IMR-90 (cell line): Measurements from ENCODE around the gene GNG12. TPM values are rescaled to one million over a fixed set of nuclear protein-coding genes. Genes with fewer than 3 reads are reported as not detected.

Experiments
- ATAC-seq: fragments of 200-7000 bp; cut with Tn5 transposase; 2 replicates; pipeline ENCODE4 v1.9.1; 2020; ENCODE audit warnings: low read depth, mild to moderate bottlenecking, moderate library complexity
- BruUV-seq: library from RNA; stranded (reverse); fragments of 400-500 nt; replicated peaks from 2 replicates; lab custom pipeline; 2021; lab: Mats Ljungman, UMichigan
- CTCF ChIA-PET: fragments of 300-600 bp; formaldehyde crosslinking; extraction: SDS; loops from one replicate; lab custom pipeline; 2021; ENCODE audit warnings: antibody characterized with exemption; lab: Yijun Ruan, JAX
- POLR2A ChIA-PET: fragments of 300-600 bp; sonication (Branson Sonifier 250); formaldehyde crosslinking; loops from one replicate; lab custom pipeline; 2022; ENCODE audit warnings: antibody characterized with exemption; ENCODE audit not compliant: unreplicated experiment; lab: Charles Lee
- DNase-seq: peaks from one replicate; pipeline ENCODE4 v3.0.0; 2013
- H2AFZ ChIP-seq: replicated peaks from 2 replicates; pipeline ENCODE3; 2013; ENCODE audit warnings: low read length, mild to moderate bottlenecking; ENCODE audit not compliant: poor library complexity
- H2AK5ac ChIP-seq: 2 replicates; pipeline ENCODE4 v1.6.1; 2013; ENCODE audit warnings: low read depth, low read length, inconsistent platforms
- H2AK9ac ChIP-seq: replicated peaks from 2 replicates; pipeline ENCODE3; 2013; ENCODE audit warnings: mild to moderate bottlenecking, low read depth, low read length, moderate library complexity; ENCODE audit not compliant: poor library complexity
- H2BK120ac ChIP-seq: 2 replicates; pipeline ENCODE4 v1.6.1; 2013; ENCODE audit warnings: low read depth, low read length, inconsistent platforms
- H2BK15ac ChIP-seq: 3 replicates; pipeline ENCODE4 v1.6.1; 2013; ENCODE audit warnings: low read depth, low read length, inconsistent platforms
- H2BK20ac ChIP-seq: 2 replicates; pipeline ENCODE4 v1.6.1; 2013; ENCODE audit warnings: low read depth, mild to moderate bottlenecking, inconsistent platforms, low read length, moderate library complexity
- H2BK5ac ChIP-seq: 2 replicates; pipeline ENCODE4 v1.6.1; 2013; ENCODE audit warnings: mild to moderate bottlenecking, low read depth, low read length, inconsistent platforms; ENCODE audit not compliant: poor library complexity, severe bottlenecking
- H3K14ac ChIP-seq: replicated peaks from 2 replicates; pipeline ENCODE4 v1.6.1; 2013; ENCODE audit warnings: low read depth, low read length, inconsistent platforms
- H3K18ac ChIP-seq: 2 replicates; pipeline ENCODE4 v1.6.1; 2013; ENCODE audit warnings: low read depth, low read length, control low read depth
- H3K23ac ChIP-seq: 2 replicates; pipeline ENCODE4 v1.6.1; 2013; ENCODE audit warnings: low read depth, low read length, inconsistent platforms
- H3K27ac ChIP-seq: 2 replicates; pipeline ENCODE4 v1.5.1; 2013; ENCODE audit warnings: mild to moderate bottlenecking, control low read depth, low read length; ENCODE audit not compliant: insufficient read depth
- H3K27me3 ChIP-seq: 2 replicates; pipeline ENCODE4 v1.6.1; 2013; ENCODE audit warnings: low read length; ENCODE audit not compliant: control insufficient read depth, insufficient read depth
- H3K36me3 ChIP-seq: 2 replicates; pipeline ENCODE4 v1.6.1; 2013; ENCODE audit warnings: low read length, mixed read lengths; ENCODE audit not compliant: control insufficient read depth, insufficient read depth
- H3K4ac ChIP-seq: 2 replicates; pipeline ENCODE4 v1.6.1; 2013; ENCODE audit warnings: low read depth, low read length, inconsistent platforms
- H3K4me1 ChIP-seq: 2 replicates; pipeline ENCODE4 v1.6.1; 2013; ENCODE audit warnings: low read length, mixed read lengths; ENCODE audit not compliant: control insufficient read depth, insufficient read depth
- H3K4me2 ChIP-seq: 2 replicates; pipeline ENCODE4 v1.6.1; 2013; ENCODE audit warnings: low read depth, mild to moderate bottlenecking, control low read depth, low read length, moderate library complexity
- H3K4me3 ChIP-seq: 2 replicates; pipeline ENCODE4 v1.5.1; 2013; ENCODE audit warnings: low read depth, mild to moderate bottlenecking, control low read depth, low read length, moderate library complexity; ENCODE audit not compliant: insufficient read depth
- H3K56ac ChIP-seq: 2 replicates; pipeline ENCODE4 v1.6.1; 2013; ENCODE audit warnings: low read length, inconsistent platforms; ENCODE audit not compliant: insufficient read depth; ENCODE audit errors: extremely low read depth
- H3K79me1 ChIP-seq, 2 experiments: 2 replicates each; pipeline ENCODE4 v1.6.1; 2013; ENCODE audit warnings: low read length in 2 of 2, inconsistent platforms in 1 of 2, low read depth in 1 of 2
- H3K9ac ChIP-seq: 2 replicates; pipeline ENCODE4 v1.6.1; 2013; ENCODE audit warnings: low read depth, low read length, control low read depth
- H3K9me1 ChIP-seq: 2 replicates; pipeline ENCODE4 v1.6.1; 2013; ENCODE audit warnings: low read length, inconsistent platforms; ENCODE audit not compliant: insufficient read depth
- H3K9me3 ChIP-seq: 2 replicates; pipeline ENCODE4 v1.6.1; 2013; ENCODE audit warnings: low read length; ENCODE audit not compliant: control insufficient read depth, insufficient read depth
- H4K20me1 ChIP-seq: 2 replicates; pipeline ENCODE4 v1.6.1; 2013; ENCODE audit warnings: low read length, inconsistent platforms; ENCODE audit not compliant: insufficient read depth
- H4K5ac ChIP-seq: 2 replicates; pipeline ENCODE4 v1.6.1; 2013; ENCODE audit warnings: mild to moderate bottlenecking, low read depth, low read length, control low read depth
- H4K8ac ChIP-seq, 2 experiments: 2 replicates each; pipeline ENCODE4 v1.6.1; 2013; ENCODE audit warnings: low read depth in 2 of 2, low read length in 2 of 2, control low read depth in 1 of 2, inconsistent platforms in 1 of 2
- H4K91ac ChIP-seq: 2 replicates; pipeline ENCODE4 v1.6.1; 2013; ENCODE audit warnings: low read depth, low read length, inconsistent platforms; ENCODE audit not compliant: insufficient read depth
- CEBPB ChIP-seq: IDR thresholded peaks from 2 replicates; pipeline ENCODE4 v1.6.1; 2012; ENCODE audit warnings: low read depth, low read length, improper control_type of control experiment
- NFE2L2 ChIP-seq: fragments of 150-350 bp; IDR thresholded peaks from 2 replicates; pipeline ENCODE4 v1.6.1; 2016; ENCODE audit warnings: low read depth, mild to moderate bottlenecking, low read length
- POLR2A ChIP-seq: IDR thresholded peaks from 2 replicates; pipeline ENCODE4 v1.6.1; 2012; ENCODE audit warnings: mild to moderate bottlenecking, low read depth, low read length
- RAD21 ChIP-seq: IDR thresholded peaks from 2 replicates; pipeline ENCODE4 v1.6.1; 2012; ENCODE audit warnings: low read length, improper control_type of control experiment
- SMC3 ChIP-seq: fragments of 150-350 bp; IDR thresholded peaks from 2 replicates; pipeline ENCODE4 v1.6.1; 2016; ENCODE audit warnings: low read depth, mild to moderate bottlenecking, antibody characterized with exemption, low read length, moderate library complexity
- WGBS, 2 experiments: methylation state at CpG; one replicate each; pipeline versions ENCODE4 v1.1.5 to v1.1.7; 2013; ENCODE audit warnings: missing lambda C conversion rate in 2 of 2; ENCODE audit not compliant: insufficient read length in 1 of 2; ENCODE audit errors: extremely low coverage in 2 of 2; 5-methylcytosine and 5-hydroxymethylcytosine counted together
- dilution Hi-C: fragments of 300-500 bp; cut with HindIII; formaldehyde crosslinking; loops from one replicate; pipeline ENCODE4 v1.14.3; 2018; ENCODE audit warnings: low sequenced_read_pairs; ENCODE audit not compliant: unreplicated experiment
- in situ Hi-C: fragments of 300-500 bp; cut with MboI; formaldehyde crosslinking; loops from 3 replicates; pipeline ENCODE4 v1.14.3; 2019; ENCODE audit warnings: low sequenced_read_pairs, inconsistent platforms, mixed read lengths
- intact Hi-C: fragments of 100-400 bp; cut with micrococcal nuclease; formaldehyde crosslinking; loops from 2 replicates; pipeline ENCODE4 v1.10.0; 2022
- polyA plus RNA-seq, 3 experiments: library from polyadenylated mRNA; depleted of rRNA; stranded (reverse); fragments of >200 nt; gene quantifications; 2 replicates each; pipeline ENCODE4 v1.2.3, GENCODE V29; 2012; ENCODE audit warnings: low replicate concordance in 1 of 3
- total RNA-seq: library from RNA; depleted of rRNA; stranded (reverse); fragments of >200 nt; gene quantifications from 2 replicates; pipeline ENCODE4 v1.2.3, GENCODE V29; 2012
- TF ChIP-seq, protein P1 (sequence below): conservative IDR thresholded peaks from 2 replicates; pipeline ENCODE4 v1.5.1; 2012; ENCODE audit warnings: mild to moderate bottlenecking, low read depth, low read length, improper control_type of control experiment
- TF ChIP-seq, protein P2 (sequence below): fragments of 150-350 bp; IDR thresholded peaks from 2 replicates; pipeline ENCODE4 v1.6.1; 2016; ENCODE audit warnings: low read depth, mild to moderate bottlenecking, low read length, moderate library complexity, borderline replicate concordance

The GNG12 gene
- total and polyA plus RNA-seq, 2 of the 4 experiments (the other 2 are of a cell fraction): 92.3 to 132 TPM

DNA sequence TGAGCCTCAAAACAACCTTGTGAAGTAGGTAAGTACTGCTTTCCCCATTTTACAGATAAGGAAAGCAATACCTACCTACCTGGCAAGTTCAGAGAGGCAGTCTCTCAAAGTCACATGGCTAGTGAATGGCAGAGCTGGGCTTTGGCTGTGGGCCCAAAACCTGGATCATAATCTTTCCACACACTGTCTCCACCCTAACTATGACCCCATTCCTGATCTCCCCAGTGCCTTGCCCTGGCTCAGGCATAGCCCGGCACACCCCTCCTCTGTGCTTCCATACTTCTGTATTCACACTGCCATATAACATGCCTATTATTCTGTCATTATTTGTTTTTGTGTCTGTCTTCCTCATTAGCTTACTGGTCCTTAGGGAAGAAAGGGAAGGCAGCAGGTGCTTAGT lies 15.9 kb downstream of the GNG12 start:
- H2AK5ac ChIP-seq: no peak overlapping the region; the same call in 1 of the 2 replicates
- no peak overlapping the region for H4K91ac ChIP-seq
- no peaks in the 10 kb centered on the region for H3K9me3 ChIP-seq
- no peak overlapping the region for H2BK5ac ChIP-seq
- H2BK15ac ChIP-seq: no peak overlapping the region
- peaks cover 15% of the 10 kb centered on the region for H3K9me1 ChIP-seq
- H4K8ac ChIP-seq: no peak overlapping the region
- no peak overlapping the region for H3K4me2 ChIP-seq
- no peak overlapping the region for H3K14ac ChIP-seq
- no peak overlapping the region for H3K4ac ChIP-seq
- H3K9ac ChIP-seq: no peak overlapping the region
- peaks cover 82% of the 10 kb centered on the region for H4K20me1 ChIP-seq
- H3K27me3 ChIP-seq: no peaks in the 10 kb centered on the region
- no peak overlapping the region for H2AK9ac ChIP-seq
- H3K56ac ChIP-seq: no peak overlapping the region
- no peak overlapping the region for H3K18ac ChIP-seq
- peaks cover 17% of the 10 kb centered on the region for H3K4me1 ChIP-seq
- H3K79me1 ChIP-seq: peaks cover 40 to 96% of the 10 kb centered on the region in 2 experiments
- CTCF ChIA-PET: interaction anchor here (0.7 kb wide), 1 partner anchor 33 kb away, joined by 3 read pairs; no protein-coding TSS in a partner anchor
- POLR2A ChIA-PET: no interaction called here
- H2BK120ac ChIP-seq: no peak overlapping the region
- H2BK20ac ChIP-seq: no peak overlapping the region
- no peak overlapping the region for H3K23ac ChIP-seq
- H3K4me3 ChIP-seq: no peak overlapping the region
- DNase-seq: no peak
- H3K36me3 ChIP-seq: peaks cover 7% of the 10 kb centered on the region
- in situ Hi-C loops: no loop called here
- H4K5ac ChIP-seq: no peak overlapping the region
- no peak for ATAC-seq
- BruUV-seq: no TSS peak
- intact Hi-C loops: no loop called here
- no peak overlapping the region for H2AFZ ChIP-seq
- TF ChIP-seq, protein P1, sequence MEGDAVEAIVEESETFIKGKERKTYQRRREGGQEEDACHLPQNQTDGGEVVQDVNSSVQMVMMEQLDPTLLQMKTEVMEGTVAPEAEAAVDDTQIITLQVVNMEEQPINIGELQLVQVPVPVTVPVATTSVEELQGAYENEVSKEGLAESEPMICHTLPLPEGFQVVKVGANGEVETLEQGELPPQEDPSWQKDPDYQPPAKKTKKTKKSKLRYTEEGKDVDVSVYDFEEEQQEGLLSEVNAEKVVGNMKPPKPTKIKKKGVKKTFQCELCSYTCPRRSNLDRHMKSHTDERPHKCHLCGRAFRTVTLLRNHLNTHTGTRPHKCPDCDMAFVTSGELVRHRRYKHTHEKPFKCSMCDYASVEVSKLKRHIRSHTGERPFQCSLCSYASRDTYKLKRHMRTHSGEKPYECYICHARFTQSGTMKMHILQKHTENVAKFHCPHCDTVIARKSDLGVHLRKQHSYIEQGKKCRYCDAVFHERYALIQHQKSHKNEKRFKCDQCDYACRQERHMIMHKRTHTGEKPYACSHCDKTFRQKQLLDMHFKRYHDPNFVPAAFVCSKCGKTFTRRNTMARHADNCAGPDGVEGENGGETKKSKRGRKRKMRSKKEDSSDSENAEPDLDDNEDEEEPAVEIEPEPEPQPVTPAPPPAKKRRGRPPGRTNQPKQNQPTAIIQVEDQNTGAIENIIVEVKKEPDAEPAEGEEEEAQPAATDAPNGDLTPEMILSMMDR: no peak
- TF ChIP-seq, protein P2, sequence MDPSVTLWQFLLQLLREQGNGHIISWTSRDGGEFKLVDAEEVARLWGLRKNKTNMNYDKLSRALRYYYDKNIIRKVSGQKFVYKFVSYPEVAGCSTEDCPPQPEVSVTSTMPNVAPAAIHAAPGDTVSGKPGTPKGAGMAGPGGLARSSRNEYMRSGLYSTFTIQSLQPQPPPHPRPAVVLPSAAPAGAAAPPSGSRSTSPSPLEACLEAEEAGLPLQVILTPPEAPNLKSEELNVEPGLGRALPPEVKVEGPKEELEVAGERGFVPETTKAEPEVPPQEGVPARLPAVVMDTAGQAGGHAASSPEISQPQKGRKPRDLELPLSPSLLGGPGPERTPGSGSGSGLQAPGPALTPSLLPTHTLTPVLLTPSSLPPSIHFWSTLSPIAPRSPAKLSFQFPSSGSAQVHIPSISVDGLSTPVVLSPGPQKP: no peak
- TF ChIP-seq CEBPB (no peak), NFE2L2 (no peak), POLR2A (no peak), SMC3 (no peak), RAD21 (no peak)
- no CpG with 5 or more reads among the region's 1 CpG for WGBS, 2 experiments
- dilution Hi-C loops: no loop called here
- no peak overlapping the region for H3K27ac ChIP-seq
